Right lobe of liver (tissue), 4 donors: ENCODE results near the gene GOLPH3.

Experiments
- CTCF ChIP-seq, 4 donors: fragments of 200-600 bp in 3 of 4; fragments of 450-650 bp in 1 of 4; IDR thresholded peaks; one replicate each; pipeline versions ENCODE4 v1.5.1 to v1.8.0; 2016 to 2022; ENCODE audit warnings: antibody characterized with exemption in 4 of 4, mild to moderate bottlenecking in 2 of 4
- POLR2A ChIP-seq: fragments of 450-650 bp; IDR thresholded peaks from one replicate; pipeline ENCODE4 v1.6.1; 2017; ENCODE audit warnings: antibody characterized with exemption, mild to moderate bottlenecking
- donor health status: DM: no; HTN: no; CAD: no.
- donor health status: DM: no; HTN: no; CAD: no.
- donor health status: DM: no; HTN: yes; CAD: no.

GRCh38 chr5:32147959-32148358 is 26.2 kb downstream of the GOLPH3 start:
- TF ChIP-seq CTCF (IDR thresholded peaks at IDR 0.05) (no peak), POLR2A (no peak)
